OCI-LY7 (cell line): ENCODE data around the gene CDON. TPM values are rescaled to one million over a fixed set of nuclear protein-coding genes. Genes with fewer than 3 reads are reported as not detected.

Experiments used
- BruUV-seq: library from RNA; stranded (reverse); fragments of 400-500 nt; replicated peaks from 2 replicates; lab custom pipeline; 2021; lab: Mats Ljungman, UMichigan
- CTCF ChIA-PET: fragments of 300-600 bp; sonication (Branson Sonifier 250); formaldehyde crosslinking; loops from one replicate; lab custom pipeline; 2022; ENCODE audit warnings: antibody characterized with exemption; ENCODE audit not compliant: unreplicated experiment; lab: Charles Lee
- POLR2A ChIA-PET: fragments of 300-600 bp; sonication (Branson Sonifier 250); formaldehyde crosslinking; loops from one replicate; lab custom pipeline; 2022; ENCODE audit warnings: antibody characterized with exemption; lab: Charles Lee
- DNase-seq: peaks from one replicate; pipeline ENCODE4 v3.0.0-alpha.2; 2015; ENCODE audit warnings: low spot score
- H2AFZ ChIP-seq: fragments of 200-600 bp; sonication (generic), shearing (Covaris generic); 2 replicates; pipeline ENCODE4 v1.6.1; 2014; ENCODE audit warnings: mild to moderate bottlenecking, antibody characterized with exemption, low read length, moderate library complexity
- H3K27ac ChIP-seq: fragments of 200-600 bp; sonication (generic); 2 replicates; pipeline ENCODE4 v1.5.1; 2014; ENCODE audit warnings: mixed run types, low read depth, mild to moderate bottlenecking, moderate library complexity, low read length, inconsistent platforms; ENCODE audit not compliant: poor library complexity, severe bottlenecking
- H3K36me3 ChIP-seq: fragments of 200-600 bp; sonication (generic); 2 replicates; pipeline ENCODE4 v1.6.1; 2014; ENCODE audit warnings: mild to moderate bottlenecking, antibody characterized with exemption, low read length, moderate library complexity, mixed read lengths; ENCODE audit not compliant: insufficient read depth
- H3K4me1 ChIP-seq: fragments of 200-600 bp; sonication (generic); 2 replicates; pipeline ENCODE4 v1.5.1; 2014; ENCODE audit warnings: mild to moderate bottlenecking, low read length; ENCODE audit not compliant: insufficient read depth, poor library complexity, severe bottlenecking
- H3K4me2 ChIP-seq: fragments of 200-600 bp; sonication (generic); 2 replicates; pipeline ENCODE4 v1.6.1; 2014; ENCODE audit warnings: mild to moderate bottlenecking, low read length
- H3K4me3 ChIP-seq: fragments of 200-600 bp; sonication (generic); 2 replicates; pipeline ENCODE4 v1.5.1; 2014; ENCODE audit warnings: mild to moderate bottlenecking, low read depth, low read length; ENCODE audit not compliant: poor library complexity, severe bottlenecking
- H3K79me2 ChIP-seq: fragments of 200-600 bp; sonication (generic); 2 replicates; pipeline ENCODE4 v1.6.1; 2016; ENCODE audit warnings: low read depth, mild to moderate bottlenecking, low read length, moderate library complexity, mixed read lengths; ENCODE audit not compliant: insufficient read depth
- H3K9me2 ChIP-seq: fragments of 200-600 bp; sonication (generic); 2 replicates; pipeline ENCODE4 v1.6.1; 2016; ENCODE audit warnings: mild to moderate bottlenecking, low read length, mixed read lengths; ENCODE audit not compliant: insufficient read depth
- H3K9me3 ChIP-seq: fragments of 200-600 bp; sonication (generic); 2 replicates; pipeline ENCODE4 v1.6.1; 2014; ENCODE audit warnings: mild to moderate bottlenecking, mixed run types, low read length, mixed read lengths
- H4K20me1 ChIP-seq: fragments of 200-600 bp; sonication (generic); 2 replicates; pipeline ENCODE4 v1.6.1; 2014; ENCODE audit warnings: mild to moderate bottlenecking, antibody characterized with exemption, low read length, moderate library complexity, mixed read lengths; ENCODE audit not compliant: insufficient read depth
- CTCF ChIP-seq: fragments of 200-600 bp; sonication (generic); conservative IDR thresholded peaks from 2 replicates; pipeline ENCODE4 v1.5.1; 2014; ENCODE audit warnings: mild to moderate bottlenecking, antibody characterized with exemption, low read length, moderate library complexity, mixed read lengths
- EZH2phosphoT487 ChIP-seq: fragments of 200-600 bp; sonication (generic); IDR thresholded peaks from 2 replicates; pipeline ENCODE4 v1.6.1; 2018; ENCODE audit warnings: low read depth, borderline replicate concordance, mild to moderate bottlenecking, mixed run types, antibody characterized with exemption, low read length, moderate library complexity, mixed read lengths
- intact Hi-C: fragments of 100-400 bp; cut with micrococcal nuclease; formaldehyde crosslinking; loops from one replicate; pipeline ENCODE4 v1.10.0; 2022; ENCODE audit not compliant: unreplicated experiment
- total RNA-seq, 2 experiments: library from RNA; depleted of rRNA in 1 of 2; stranded (reverse); fragments of >200 nt in 1 of 2; shearing (Covaris generic) in 1 of 2; gene quantifications; 2 replicates each; pipeline ENCODE4 v1.2.3, GENCODE V29; 2014 to 2022

The CDON gene
- total RNA-seq, 2 experiments from 2014 or later = 1.5 to 2.5 TPM

- Histone ChIP-seq H3K79me2 (no peaks in the 10 kb centered on the region), H4K20me1 (no peaks in the 10 kb centered on the region), H2AFZ (no peak overlapping the region), H3K36me3 (no peaks in the 10 kb centered on the region), H3K9me3 (no peaks in the 10 kb centered on the region), H3K9me2 (no peaks in the 10 kb centered on the region), H3K4me1 (no peaks in the 10 kb centered on the region), H3K4me2 (no peak overlapping the region), H3K4me3 (no peak overlapping the region), H3K27ac (no peak overlapping the region)
- intact Hi-C loops = no loop called here
- ChIA-PET POLR2A (no interaction called here), CTCF (interaction anchor here (1.0 kb wide), 1 partner anchor 84 kb away, joined by 4 read pairs; no protein-coding TSS in a partner anchor)
- no TSS peak for BruUV-seq
- no peak for TF ChIP-seq CTCF
- no peak for TF ChIP-seq EZH2phosphoT487
- no peak for DNase-seq
Observed at GRCh38 chr11:126105022-126105747, 42.5 kb upstream of the CDON start.

- H2AFZ ChIP-seq = no peak overlapping the region
- H3K4me1 ChIP-seq = no peaks in the 10 kb centered on the region
- no peak overlapping the region for H3K27ac ChIP-seq
- no peaks in the 10 kb centered on the region for H3K79me2 ChIP-seq
- no peaks in the 10 kb centered on the region for H3K9me3 ChIP-seq
- H3K4me2 ChIP-seq = no peak overlapping the region
- no peak overlapping the region for H3K4me3 ChIP-seq
- no peaks in the 10 kb centered on the region for H3K36me3 ChIP-seq
- CTCF ChIA-PET = interaction anchor here (1.0 kb wide), 1 partner anchor 85 kb away, joined by 4 read pairs; no protein-coding TSS in a partner anchor
- no peaks in the 10 kb centered on the region for H3K9me2 ChIP-seq
- POLR2A ChIA-PET = no interaction called here
- no peak for TF ChIP-seq EZH2phosphoT487
- TF ChIP-seq CTCF = no peak
- no TSS peak for BruUV-seq
- intact Hi-C loops = no loop called here
- no peaks in the 10 kb centered on the region for H4K20me1 ChIP-seq
- no peak for DNase-seq
Observed at GRCh38 chr11:126104420-126104819, 41.8 kb upstream of the CDON start.

GRCh38 chr11:126103150-126103549 lies 40.5 kb upstream of the CDON start:
- H3K79me2 ChIP-seq = no peaks in the 10 kb centered on the region
- ChIA-PET POLR2A (no interaction called here), CTCF (no interaction called here)
- DNase-seq = no peak
- no peak overlapping the region for H3K4me2 ChIP-seq
- H3K27ac ChIP-seq = no peak overlapping the region
- no TSS peak for BruUV-seq
- intact Hi-C loops = no loop called here
- H3K9me2 ChIP-seq = no peaks in the 10 kb centered on the region
- no peaks in the 10 kb centered on the region for H4K20me1 ChIP-seq
- H3K36me3 ChIP-seq = no peaks in the 10 kb centered on the region
- H2AFZ ChIP-seq = no peak overlapping the region
- TF ChIP-seq CTCF (no peak), EZH2phosphoT487 (no peak)
- H3K4me1 ChIP-seq = no peaks in the 10 kb centered on the region
- no peaks in the 10 kb centered on the region for H3K9me3 ChIP-seq
- H3K4me3 ChIP-seq = no peak overlapping the region
